Stimulated activated CD8-positive, alpha-beta memory T cell treated with anti-CD3 and anti-CD28 coated beads, Interleukin-12 subunit alpha, Interleukin-12 subunit beta, amount 100 ng/mL, for 4 hours (primary cell): Measurements from ENCODE around the gene TMPRSS7.

Source experiments
- DNase-seq: peaks from one replicate; pipeline ENCODE4 v3.0.0-alpha.2; 2020; ENCODE audit warnings: low read depth

TMPRSS7 gene

DNA sequence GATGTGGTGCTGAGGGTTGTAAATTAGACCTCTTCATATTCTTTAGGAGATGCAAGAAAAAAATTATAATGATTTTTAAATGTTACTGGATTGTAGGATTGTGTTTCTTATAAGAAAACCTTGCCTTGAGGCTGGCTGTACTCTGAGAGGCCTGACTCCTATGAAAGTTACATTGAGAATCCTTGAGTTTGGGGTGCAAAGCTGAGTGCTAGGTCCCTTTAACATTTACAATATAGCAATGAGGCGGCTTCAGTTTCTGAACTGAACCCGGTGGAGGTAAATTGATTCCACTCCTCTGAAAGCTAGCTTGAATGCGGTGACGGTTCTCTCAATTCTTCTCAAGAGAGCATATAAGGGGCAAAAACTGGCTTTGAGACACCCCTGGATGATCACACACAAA lies at the start of gene TMPRSS7:
TMPRSS7 (plus strand) TSS at position 301 of the 400 bp plus-strand sequence. CDS start 110 bp downstream, outside the sequence.
- DNase-seq: no peak

- DNase-seq: no peak
These were observed 47.7 kb upstream of the TMPRSS7 start for GRCh38 chr3:111986800-111987199.

DNA sequence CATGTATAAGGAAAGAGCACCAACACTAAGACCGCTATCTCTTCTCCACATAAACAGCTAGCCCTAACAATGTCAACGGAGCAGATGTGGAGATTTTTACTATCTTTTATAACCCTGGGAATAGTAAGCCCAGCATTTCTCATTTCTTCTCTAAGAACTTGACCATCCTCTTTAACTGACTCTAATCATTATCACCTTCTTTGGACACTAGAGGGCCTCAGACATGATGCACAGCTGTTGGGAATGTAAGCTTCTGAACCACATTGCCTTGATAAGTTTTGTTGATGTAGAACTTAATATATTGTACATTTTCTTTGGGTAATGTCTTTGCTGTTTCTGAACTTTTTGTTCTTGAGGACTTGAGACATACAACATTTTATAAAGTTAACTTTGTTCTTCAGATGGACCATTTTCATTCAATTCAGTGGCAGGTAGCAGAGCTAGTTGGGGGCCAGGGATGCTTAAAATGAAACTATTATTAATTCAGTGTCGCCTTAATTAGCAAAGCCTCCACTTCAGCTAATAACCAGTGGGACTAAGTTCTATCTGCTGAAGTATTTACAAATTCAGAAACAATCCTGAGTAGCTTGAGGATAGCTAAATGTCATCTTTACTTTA lies 45.4 kb upstream of the TMPRSS7 start:
- DNase-seq: no peak

DNA sequence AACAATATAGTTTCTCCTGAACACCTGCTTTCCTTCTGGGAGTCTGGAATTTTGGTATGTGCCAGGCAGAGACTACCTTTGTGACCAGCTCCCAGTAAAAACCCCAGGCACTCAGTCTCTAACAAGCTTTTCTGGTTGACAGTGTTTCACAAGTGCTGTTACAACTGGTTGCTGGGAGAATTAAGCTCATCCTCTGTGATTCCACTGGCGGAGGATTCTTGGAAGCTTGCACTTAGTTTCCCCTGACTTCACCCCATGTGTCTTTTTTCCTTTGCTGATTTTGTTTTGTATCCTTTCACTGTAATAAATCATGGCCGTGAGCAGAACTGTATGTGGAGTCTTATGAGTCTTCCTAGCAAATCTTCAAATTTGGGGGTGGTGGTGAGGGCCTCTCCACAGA lies 41.5 kb upstream of the TMPRSS7 start:
- no peak for DNase-seq

- DNase-seq: no peak
These were observed 35.7 kb upstream of the TMPRSS7 start, which contains the start of gene TAGLN3 for GRCh38 chr3:111998636-111999483. TAGLN3 (plus strand) TSS chr3:111998922; CDS start chr3:111999423, 501 bp downstream.

- DNase-seq: no peak
These were observed 34.8 kb upstream of the TMPRSS7 start for GRCh38 chr3:111999484-112000324.

DNA sequence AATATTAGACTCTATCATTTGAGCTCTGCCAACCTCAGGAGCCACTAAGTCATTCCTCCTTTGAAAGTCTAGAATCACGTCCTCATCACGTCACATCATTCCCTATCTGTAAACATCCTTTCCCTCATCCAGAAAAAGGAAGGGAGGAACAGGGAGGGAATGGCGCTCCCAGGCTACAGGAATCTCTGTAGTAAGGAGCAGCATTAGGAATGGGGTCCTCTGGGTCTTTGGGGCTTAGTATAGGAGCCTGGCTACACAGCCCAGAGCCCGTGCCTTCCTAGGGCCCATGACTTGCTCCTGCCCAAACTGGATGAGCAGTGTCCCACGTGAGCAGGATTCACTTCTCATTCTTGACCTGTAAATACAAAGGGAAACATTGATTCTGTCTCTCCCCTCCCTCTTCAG lies 34.2 kb upstream of the TMPRSS7 start:
- no peak for DNase-seq

GRCh38 chr3:112000966-112001365 lies 33.6 kb upstream of the TMPRSS7 start:
- no peak for DNase-seq

DNA sequence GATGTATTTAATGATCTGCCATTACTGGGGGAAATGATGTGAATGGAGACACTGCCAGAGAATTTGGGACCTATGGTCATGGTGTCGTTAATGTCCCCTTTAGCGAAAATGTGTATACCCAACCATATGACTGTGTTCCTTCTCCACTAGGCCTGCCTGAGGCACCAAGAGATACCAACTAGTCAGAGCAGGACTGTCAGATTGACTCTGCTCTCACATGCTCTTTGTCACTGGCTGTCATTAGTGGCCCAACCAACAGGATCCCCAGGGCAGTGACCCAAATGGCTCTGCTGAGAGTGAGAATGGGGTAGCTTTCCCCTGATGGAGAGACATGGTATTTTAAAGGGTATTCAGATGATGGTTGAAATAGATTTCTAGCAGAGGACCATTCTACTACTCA lies 33.0 kb upstream of the TMPRSS7 start:
- no peak for DNase-seq

- DNase-seq: peak; percentile 57
These were observed 32.2 kb upstream of the TMPRSS7 start for GRCh38 chr3:112002096-112002971.

DNA sequence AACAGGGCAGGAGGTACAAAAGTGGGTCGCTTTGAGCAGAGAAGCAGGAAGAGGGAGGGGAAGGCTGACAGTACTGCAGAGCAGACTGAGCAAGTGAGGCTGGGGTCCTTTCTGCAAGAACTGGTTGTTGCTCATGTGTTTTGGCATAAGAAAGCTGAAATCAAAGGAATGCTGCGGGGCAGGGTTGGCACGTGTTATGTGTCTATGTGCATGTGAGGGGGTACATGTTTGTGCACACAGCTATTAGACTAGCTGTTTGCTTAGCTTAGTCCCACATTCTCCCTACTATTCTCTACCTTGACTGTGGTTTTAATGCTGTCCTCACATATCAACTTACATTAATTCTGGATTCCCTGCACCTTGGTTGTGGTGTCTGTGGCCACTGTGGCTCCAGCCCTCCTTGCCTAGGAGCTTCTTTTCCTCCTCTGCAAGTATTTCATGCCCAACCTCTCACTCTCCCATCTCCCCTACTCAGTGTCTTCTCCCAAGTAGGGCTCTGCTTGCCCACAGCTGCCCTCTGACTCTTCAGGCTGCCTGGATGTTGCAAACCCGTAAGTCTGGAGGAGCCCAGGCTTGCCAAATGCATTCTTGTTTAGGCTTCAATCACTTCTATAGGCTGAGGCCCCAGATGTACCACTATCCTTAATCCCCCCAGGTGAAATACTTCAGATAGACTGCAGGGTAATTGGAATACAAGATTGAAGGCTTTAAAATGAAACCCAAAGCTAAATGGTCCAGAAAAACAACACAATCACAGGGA lies 31.0 kb upstream of the TMPRSS7 start:
- no peak for DNase-seq

- no peak for DNase-seq
These were observed 30.3 kb upstream of the TMPRSS7 start for GRCh38 chr3:112004187-112004586.

GRCh38 chr3:112004669-112005068 lies 29.9 kb upstream of the TMPRSS7 start:
- DNase-seq: no peak

DNA sequence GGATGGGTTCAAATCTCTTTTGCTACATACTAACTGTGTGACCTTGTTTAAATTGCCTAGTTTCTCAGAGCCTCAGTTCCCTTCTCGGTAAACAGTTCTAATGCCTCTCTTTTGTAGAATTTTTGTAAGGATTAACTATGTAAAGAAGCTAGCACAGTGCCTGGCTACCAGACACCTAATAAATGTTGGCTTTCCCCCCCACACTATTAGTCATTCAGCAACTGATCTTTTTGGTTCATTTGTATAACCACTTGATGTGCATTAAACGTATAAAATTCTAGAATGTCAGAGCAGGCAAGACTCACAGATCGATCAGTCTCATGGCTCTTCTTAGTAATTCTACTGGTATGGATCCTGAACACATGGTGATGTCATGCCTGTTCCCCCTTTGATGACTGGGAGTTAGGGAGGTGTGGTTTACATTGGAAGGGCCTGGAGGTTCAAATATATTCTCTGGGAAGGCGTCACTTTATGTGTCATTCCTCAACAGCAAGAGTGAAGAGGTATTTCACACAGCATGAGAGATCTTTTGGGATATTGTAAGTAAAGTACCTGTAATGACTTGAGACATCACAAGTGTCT lies 29.4 kb upstream of the TMPRSS7 start:
- no peak for DNase-seq

GRCh38 chr3:112007633-112008032 lies 26.9 kb upstream of the TMPRSS7 start:
- no peak for DNase-seq

GRCh38 chr3:112009670-112010069 lies 24.9 kb upstream of the TMPRSS7 start:
- no peak for DNase-seq

GRCh38 chr3:112010636-112011035 lies 23.9 kb upstream of the TMPRSS7 start:
- DNase-seq: no peak

DNA sequence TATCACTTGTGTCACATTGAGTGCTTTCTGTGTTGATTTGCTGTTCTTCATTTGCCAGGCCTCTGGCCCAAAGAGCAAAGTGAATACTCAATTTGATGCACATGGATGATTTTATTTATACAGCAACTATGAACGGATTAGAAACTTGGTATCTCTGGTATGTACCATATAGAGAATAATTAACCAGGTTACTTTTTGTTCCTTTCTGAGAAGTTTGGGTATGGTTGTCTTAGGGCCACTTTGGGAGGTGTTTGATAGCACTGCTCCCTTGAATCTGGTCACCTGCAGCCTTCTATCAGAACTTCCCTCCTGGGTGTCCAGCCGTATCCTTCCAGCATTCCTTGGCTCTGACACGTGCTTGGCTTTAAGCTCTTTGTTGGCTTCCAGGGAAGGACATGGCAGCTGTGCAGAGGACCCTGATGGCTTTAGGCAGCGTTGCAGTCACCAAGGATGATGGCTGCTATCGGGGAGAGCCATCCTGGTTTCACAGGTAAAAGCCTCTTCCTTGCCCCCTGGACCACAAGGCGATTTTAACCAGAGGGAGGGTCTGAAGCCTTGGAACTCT lies 23.1 kb upstream of the TMPRSS7 start:
- DNase-seq: no peak

GRCh38 chr3:112012205-112012992 lies 22.1 kb upstream of the TMPRSS7 start:
- DNase-seq: no peak
